Thoracic aorta (tissue), 2 donors: Measurements from ENCODE around the gene ZNF208. TPM values are rescaled to one million over a fixed set of nuclear protein-coding genes. Genes with fewer than 3 reads are reported as not detected.
"Not testable (repeated sequence)": the region's sequence is repeated elsewhere in the genome, so short reads cannot be mapped to it uniquely, and the experiment has no call there.

Source experiments
- ATAC-seq: fragments of 150-250 bp; one replicate; pipeline ENCODE4 v1.8.0; 2017; ENCODE audit warnings: low read depth; ENCODE audit not compliant: insufficient number of reproducible peaks, low FRiP score
- DNase-seq: peaks from one replicate; pipeline ENCODE4 v3.0.0-alpha.2; 2020; ENCODE audit warnings: low spot score
- H3K27ac ChIP-seq, 2 donors: fragments of 200-600 bp; sonication (generic); 1 replicate in 1 of 2; 2 replicates in 1 of 2; pipeline ENCODE4 v1.5.1; 2016; ENCODE audit warnings: mild to moderate bottlenecking in 2 of 2, moderate library complexity in 2 of 2
- H3K27me3 ChIP-seq: fragments of 200-600 bp; sonication (generic); replicated peaks from 2 replicates; pipeline ENCODE4 v1.6.0; 2016; ENCODE audit warnings: mild to moderate bottlenecking; ENCODE audit not compliant: insufficient read depth
- H3K36me3 ChIP-seq: fragments of 200-600 bp; sonication (generic); one replicate; pipeline ENCODE4 v1.5.1; 2016
- H3K4me1 ChIP-seq, 2 donors: fragments of 200-600 bp; sonication (generic); 1 replicate in 1 of 2; 2 replicates in 1 of 2; pipeline versions ENCODE4 v1.5.1 to v1.6.0; 2016; ENCODE audit warnings: low read depth in 2 of 2, mild to moderate bottlenecking in 1 of 2; ENCODE audit not compliant: control insufficient read depth in 1 of 2
- H3K4me3 ChIP-seq: fragments of 200-600 bp; sonication (generic); 2 replicates; pipeline ENCODE4 v1.5.1; 2016; ENCODE audit warnings: mild to moderate bottlenecking
- H3K9me3 ChIP-seq: fragments of 200-600 bp; sonication (generic); 2 replicates; pipeline ENCODE4 v1.5.1; 2016
- CTCF ChIP-seq: fragments of 200-600 bp; sonication (generic); IDR thresholded peaks from one replicate; pipeline ENCODE4 v1.5.1; 2019; ENCODE audit warnings: antibody characterized with exemption
- total RNA-seq, 2 donors: library from RNA; depleted of rRNA; stranded (reverse); fragments of >200 nt; gene quantifications; one replicate each; pipeline versions ENCODE4 v1.1.0 to v1.2.3, GENCODE V29; 2016

The ZNF208 gene
- total RNA-seq, 2 donors from 2014 or later: 7.7 to 8.4 TPM

- not testable (repeated sequence) for H3K27ac ChIP-seq, ATAC-seq, H3K9me3 ChIP-seq, H3K4me1 ChIP-seq, H3K27me3 ChIP-seq, H3K36me3 ChIP-seq, DNase-seq, H3K4me3 ChIP-seq
- TF ChIP-seq CTCF: peak; percentile 45
Measured at GRCh38 chr19:21890017-21890416, 120.7 kb downstream of the ZNF208 start.

GRCh38 chr19:21885516-21885915 is 125.2 kb downstream of the ZNF208 start:
- H3K27me3 ChIP-seq, ATAC-seq, H3K36me3 ChIP-seq, H3K27ac ChIP-seq, DNase-seq, H3K4me1 ChIP-seq, H3K9me3 ChIP-seq, H3K4me3 ChIP-seq: not testable (repeated sequence)

DNA sequence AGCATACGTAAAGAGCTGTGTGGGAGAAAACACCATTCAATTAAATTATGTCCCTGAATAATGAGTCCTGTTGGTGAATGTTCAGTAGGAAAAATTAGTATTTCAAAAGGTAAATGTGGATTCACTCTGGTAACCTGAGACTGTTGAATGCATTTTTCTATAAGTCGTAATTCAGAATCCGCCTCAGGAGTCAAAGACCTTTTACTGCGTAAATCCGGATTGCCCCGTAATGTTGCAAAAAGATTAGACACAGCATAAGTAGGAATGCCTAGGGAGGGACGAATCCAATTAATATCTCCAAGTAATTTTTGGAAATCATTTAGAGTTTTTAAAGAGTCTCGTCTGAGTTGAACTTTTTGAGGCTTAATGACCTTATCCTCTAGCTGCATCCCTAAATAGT is 126.0 kb downstream of the ZNF208 start:
- not testable (repeated sequence) for H3K9me3 ChIP-seq, H3K36me3 ChIP-seq, H3K4me1 ChIP-seq, H3K27ac ChIP-seq, ATAC-seq, H3K4me3 ChIP-seq, DNase-seq, H3K27me3 ChIP-seq

GRCh38 chr19:21883516-21883915 is 127.2 kb downstream of the ZNF208 start:
- H3K27me3 ChIP-seq: no peaks in the 10 kb centered on the region
- H3K9me3 ChIP-seq: no peaks in the 10 kb centered on the region
- no peaks in the 10 kb centered on the region for H3K4me1 ChIP-seq
- H3K4me3 ChIP-seq: no peak overlapping the region
- no peaks in the 10 kb centered on the region for H3K36me3 ChIP-seq
- H3K27ac ChIP-seq: no peak overlapping the region
- no peak for TF ChIP-seq CTCF
- ATAC-seq (no peak), DNase-seq (no peak)

Other genes starting within 250 kb of the ZNF208 start
- gene ZNF100, start 243.4 kb downstream of the ZNF208 start, total RNA-seq: 1 to 10 TPM; 6.6 to 9.1 TPM
- 10 to 100 TPM; 14.5 to 20.7 TPM for gene ZNF43, start 174.8 kb downstream of the ZNF208 start, total RNA-seq
- 1 to 10 TPM in 1 of 2 donors, under 1 TPM in 1; 0.14 to 1.6 TPM for gene ZNF257, start 41.5 kb upstream of the ZNF208 start, total RNA-seq
- gene ZNF676, start 186.0 kb upstream of the ZNF208 start, total RNA-seq: 1 to 10 TPM; 4.5 to 5.6 TPM